C4-2B (cell line): ENCODE results near the gene ETV6.

ENCODE experiments used
- ZFX ChIP-seq: fragments of 450-650 bp; IDR thresholded peaks from 2 replicates; pipeline ENCODE4 v1.6.1; 2017
- TF ChIP-seq, protein P1 (sequence below): fragments of 450-650 bp; conservative IDR thresholded peaks from 2 replicates; pipeline ENCODE4 v1.5.1; 2017; ENCODE audit warnings: mild to moderate bottlenecking

DNA sequence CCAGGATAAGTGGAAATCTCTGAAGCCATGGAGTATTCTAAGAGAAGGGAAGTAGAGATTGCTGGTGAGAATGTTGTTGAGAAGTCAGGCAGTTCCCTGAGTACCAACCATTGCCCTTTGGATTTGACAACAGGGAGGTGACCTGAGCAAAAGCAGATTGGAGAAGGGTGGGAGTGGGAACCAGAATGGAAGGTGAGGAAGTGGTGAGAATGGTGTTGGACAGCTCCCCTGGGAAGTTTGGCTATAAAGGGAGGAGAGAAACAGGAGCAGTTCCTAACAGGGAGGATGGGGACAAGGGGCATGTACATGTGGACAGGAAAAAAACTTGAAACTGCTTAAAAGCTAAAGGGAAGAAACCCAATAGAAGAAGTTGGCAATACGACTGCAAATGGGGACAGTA, 198.1 kb downstream of the ETV6 start:
- TF ChIP-seq, protein P1, sequence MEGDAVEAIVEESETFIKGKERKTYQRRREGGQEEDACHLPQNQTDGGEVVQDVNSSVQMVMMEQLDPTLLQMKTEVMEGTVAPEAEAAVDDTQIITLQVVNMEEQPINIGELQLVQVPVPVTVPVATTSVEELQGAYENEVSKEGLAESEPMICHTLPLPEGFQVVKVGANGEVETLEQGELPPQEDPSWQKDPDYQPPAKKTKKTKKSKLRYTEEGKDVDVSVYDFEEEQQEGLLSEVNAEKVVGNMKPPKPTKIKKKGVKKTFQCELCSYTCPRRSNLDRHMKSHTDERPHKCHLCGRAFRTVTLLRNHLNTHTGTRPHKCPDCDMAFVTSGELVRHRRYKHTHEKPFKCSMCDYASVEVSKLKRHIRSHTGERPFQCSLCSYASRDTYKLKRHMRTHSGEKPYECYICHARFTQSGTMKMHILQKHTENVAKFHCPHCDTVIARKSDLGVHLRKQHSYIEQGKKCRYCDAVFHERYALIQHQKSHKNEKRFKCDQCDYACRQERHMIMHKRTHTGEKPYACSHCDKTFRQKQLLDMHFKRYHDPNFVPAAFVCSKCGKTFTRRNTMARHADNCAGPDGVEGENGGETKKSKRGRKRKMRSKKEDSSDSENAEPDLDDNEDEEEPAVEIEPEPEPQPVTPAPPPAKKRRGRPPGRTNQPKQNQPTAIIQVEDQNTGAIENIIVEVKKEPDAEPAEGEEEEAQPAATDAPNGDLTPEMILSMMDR = no peak
- TF ChIP-seq ZFX = no peak
